ENCODE measurements around the gene CRB2. TPM values are rescaled to one million over a fixed set of nuclear protein-coding genes. Genes with fewer than 3 reads are reported as not detected.

The CRB2 gene
- total RNA-seq, 3 donors from 2014 or later = 0.47 to 3.7 (median 1.1) TPM

GRCh38 chr9:123342247-123342646 is 13.8 kb upstream of the CRB2 start:
- Histone ChIP-seq H3K36me3 (ENCODE audit: low read depth) (no peaks in the 10 kb centered on the region), H3K4me3 (no peak overlapping the region), H3K4me1 (ENCODE audit: low read depth) (no peaks in the 10 kb centered on the region), H3K9me3 (no peaks in the 10 kb centered on the region)
- intact Hi-C loops (cut with DNase I, micrococcal nuclease) = loop anchor here in 1 of 2 donors (10.0 kb wide), 1 partner anchor 247 kb away; no protein-coding TSS in a partner anchor
- DNase-seq (no peak), ATAC-seq (no peak)
- TF ChIP-seq CTCF (IDR thresholded peaks at IDR 0.05) = no peak

- Histone ChIP-seq H3K36me3 (ENCODE audit: low read depth) (no peaks in the 10 kb centered on the region), H3K4me1 (ENCODE audit: low read depth) (no peaks in the 10 kb centered on the region), H3K4me3 (no peak overlapping the region), H3K9me3 (no peaks in the 10 kb centered on the region)
- peak; percentile 28 for ATAC-seq
- TF ChIP-seq CTCF (IDR thresholded peaks at IDR 0.05) = no peak
- DNase-seq = no peak
- intact Hi-C loops (cut with DNase I, micrococcal nuclease) = loop anchor here in 1 of 2 donors (10.0 kb wide), 1 partner anchor 249 kb away; no protein-coding TSS in a partner anchor
Observed at GRCh38 chr9:123343443-123344191, 12.4 kb upstream of the CRB2 start.

- Histone ChIP-seq H3K4me3 (no peak overlapping the region), H3K36me3 (ENCODE audit: low read depth) (no peaks in the 10 kb centered on the region), H3K4me1 (ENCODE audit: low read depth) (no peaks in the 10 kb centered on the region), H3K9me3 (no peaks in the 10 kb centered on the region)
- intact Hi-C loops (cut with DNase I, micrococcal nuclease) = loop anchor here in 1 of 2 donors (10.0 kb wide), 1 partner anchor 250 kb away; no protein-coding TSS in a partner anchor
- DNase-seq (no peak), ATAC-seq (peak; percentile 5)
- no peak for TF ChIP-seq CTCF (IDR thresholded peaks at IDR 0.05)
Observed at GRCh38 chr9:123344192-123344949, 11.6 kb upstream of the CRB2 start.

GRCh38 chr9:123345567-123345955 is 10.4 kb upstream of the CRB2 start:
- H3K4me3 ChIP-seq = no peak overlapping the region
- H3K9me3 ChIP-seq = no peaks in the 10 kb centered on the region
- DNase-seq (no peak), ATAC-seq (no peak)
- no peak for TF ChIP-seq CTCF (IDR thresholded peaks at IDR 0.05)
- intact Hi-C loops (cut with DNase I, micrococcal nuclease) = loop anchor here in 1 of 2 donors (10.0 kb wide), 1 partner anchor 251 kb away; no protein-coding TSS in a partner anchor
- H3K36me3 ChIP-seq (ENCODE audit: low read depth) = no peaks in the 10 kb centered on the region
- peaks cover 3% of the 10 kb centered on the region for H3K4me1 ChIP-seq (ENCODE audit: low read depth)

- peaks cover 3% of the 10 kb centered on the region for H3K4me1 ChIP-seq (ENCODE audit: low read depth)
- intact Hi-C loops (cut with DNase I, micrococcal nuclease) = loop anchor here in 1 of 2 donors (10.0 kb wide), 1 partner anchor 251 kb away; no protein-coding TSS in a partner anchor
- ATAC-seq = no peak
Observed at GRCh38 chr9:123346026-123346425, 10.0 kb upstream of the CRB2 start.

More at GRCh38 chr9:123346026-123346425, 10.0 kb upstream of the CRB2 start:
- TF ChIP-seq CTCF (IDR thresholded peaks at IDR 0.05) = no peak
- no peak overlapping the region for H3K4me3 ChIP-seq
- no peaks in the 10 kb centered on the region for H3K9me3 ChIP-seq
- DNase-seq = peak in 1 of 3 donors; percentile 22
- H3K36me3 ChIP-seq (ENCODE audit: low read depth) = no peaks in the 10 kb centered on the region

All from mucosa of descending colon (tissue), 3 donors.